HEK293 (cell line): ENCODE results near the gene C2orf72.
"Not testable (repeated sequence)": the region's sequence is repeated elsewhere in the genome, so short reads cannot be mapped to it uniquely, and the experiment has no call there.

Experiments
- CTCF ChIA-PET: fragments of 350-600 bp; formaldehyde crosslinking; extraction: SDS; loops from one replicate; lab custom pipeline; 2021; ENCODE audit warnings: antibody characterized with exemption; lab: Yijun Ruan, JAX
- POLR2A ChIA-PET: fragments of 300-600 bp; formaldehyde crosslinking; extraction: SDS; loops from one replicate; lab custom pipeline; 2020; ENCODE audit warnings: antibody characterized with exemption, inconsistent platforms; lab: Yijun Ruan, JAX
- H3K27ac ChIP-seq: fragments of 200-500 bp; sonication (Bioruptor generic); 2 replicates; pipeline ENCODE4 v1.5.1; 2014; ENCODE audit warnings: low read depth, low read length, control low read depth, inconsistent platforms; ENCODE audit errors: extremely low read depth
- H3K36me3 ChIP-seq, 2 experiments: fragments of 200-500 bp in 1 of 2; sonication (Bioruptor generic) in 1 of 2; 1 replicate in 1 of 2; 2 replicates in 1 of 2; pipeline ENCODE4 v1.5.1; 2014 to 2017; ENCODE audit warnings: inconsistent platforms in 2 of 2, low read length in 2 of 2; ENCODE audit not compliant: control insufficient read depth in 2 of 2, insufficient read depth in 1 of 2
- H3K4me1 ChIP-seq: fragments of 200-500 bp; sonication (Bioruptor generic); 2 replicates; pipeline ENCODE4 v1.5.1; 2014; ENCODE audit warnings: mild to moderate bottlenecking, low read length, inconsistent platforms; ENCODE audit not compliant: control insufficient read depth, insufficient read depth
- H3K4me3 ChIP-seq: 2 replicates; pipeline ENCODE4 v1.5.1; 2011; ENCODE audit warnings: low read depth, mild to moderate bottlenecking, control low read depth, low read length, moderate library complexity
- H3K9me3 ChIP-seq: fragments of 200-500 bp; sonication (Bioruptor generic); 2 replicates; pipeline ENCODE4 v1.5.1; 2014; ENCODE audit warnings: low read depth, low read length, inconsistent platforms; ENCODE audit not compliant: control insufficient read depth, insufficient read depth
- AEBP2 ChIP-seq: fragments of 450-650 bp; formaldehyde crosslinking; IDR thresholded peaks from 2 replicates; pipeline ENCODE4 v1.5.1; 2016; ENCODE audit warnings: missing biosample characterization, missing genetic modification characterization, borderline replicate concordance
- GLI4 ChIP-seq: fragments of 450-650 bp; formaldehyde crosslinking; IDR thresholded peaks from 2 replicates; pipeline ENCODE4 v1.5.1; 2016; ENCODE audit warnings: missing biosample characterization, missing genetic modification characterization
- MEIS1 ChIP-seq: sonication (generic); formaldehyde crosslinking; IDR thresholded peaks from 2 replicates; pipeline ENCODE4 v1.8.1; 2022; ENCODE audit warnings: missing genetic modification reagents, mild to moderate bottlenecking, borderline replicate concordance
- SETDB1 ChIP-seq: IDR thresholded peaks from one replicate; pipeline ENCODE4 v1.6.1; 2017; ENCODE audit warnings: mild to moderate bottlenecking, low read length, moderate library complexity, mixed read lengths; ENCODE audit not compliant: insufficient read length
- ZBTB21 ChIP-seq: fragments of 450-650 bp; formaldehyde crosslinking; IDR thresholded peaks from 2 replicates; pipeline ENCODE4 v1.5.1; 2017; ENCODE audit warnings: missing biosample characterization, missing genetic modification characterization
- ZNF146 ChIP-seq: fragments of 450-650 bp; formaldehyde crosslinking; IDR thresholded peaks from 2 replicates; pipeline ENCODE4 v1.5.1; 2016; ENCODE audit warnings: missing biosample characterization, missing genetic modification characterization
- ZNF19 ChIP-seq: fragments of 450-650 bp; formaldehyde crosslinking; IDR thresholded peaks from 2 replicates; pipeline ENCODE4; 2016; ENCODE audit warnings: missing biosample characterization, missing genetic modification characterization, low read depth
- ZNF202 ChIP-seq: fragments of 450-650 bp; formaldehyde crosslinking; IDR thresholded peaks from 2 replicates; pipeline ENCODE4 v1.5.1; 2016; ENCODE audit warnings: missing biosample characterization, missing genetic modification characterization, borderline replicate concordance
- ZNF404 ChIP-seq: fragments of 450-650 bp; formaldehyde crosslinking; IDR thresholded peaks from 2 replicates; pipeline ENCODE4 v1.5.1; 2017; ENCODE audit warnings: missing biosample characterization, missing genetic modification characterization
- ZNF48 ChIP-seq: fragments of 450-650 bp; formaldehyde crosslinking; IDR thresholded peaks from 2 replicates; pipeline ENCODE4 v1.5.1; 2016; ENCODE audit warnings: missing biosample characterization, missing genetic modification characterization
- ZNF501 ChIP-seq: fragments of 450-650 bp; formaldehyde crosslinking; IDR thresholded peaks from 2 replicates; pipeline ENCODE4 v1.5.1; 2016; ENCODE audit warnings: missing biosample characterization, missing genetic modification characterization
- ZNF513 ChIP-seq: fragments of 450-650 bp; IDR thresholded peaks from 2 replicates; pipeline ENCODE4 v1.5.1; 2018; ENCODE audit warnings: missing biosample characterization, missing genetic modification characterization
- ZNF530 ChIP-seq: fragments of 450-650 bp; formaldehyde crosslinking; IDR thresholded peaks from 2 replicates; pipeline ENCODE4 v1.5.1; 2016; ENCODE audit warnings: low read depth, missing biosample characterization, missing genetic modification characterization
- ZNF585B ChIP-seq: fragments of 450-650 bp; formaldehyde crosslinking; IDR thresholded peaks from 2 replicates; pipeline ENCODE4 v1.5.1; 2016; ENCODE audit warnings: missing biosample characterization, missing genetic modification characterization
- ZNF645 ChIP-seq: fragments of 450-650 bp; formaldehyde crosslinking; IDR thresholded peaks from 2 replicates; pipeline ENCODE4; 2016; ENCODE audit warnings: missing biosample characterization, missing genetic modification characterization
- ZNF768 ChIP-seq: fragments of 450-650 bp; formaldehyde crosslinking; IDR thresholded peaks from 2 replicates; pipeline ENCODE4 v1.5.1; 2018; ENCODE audit warnings: missing biosample characterization, mild to moderate bottlenecking, missing genetic modification characterization
- TF ChIP-seq, protein P1 (sequence below): fragments of 450-650 bp; formaldehyde crosslinking; optimal IDR thresholded peaks from 2 replicates; pipeline ENCODE3; 2016; ENCODE audit warnings: missing biosample characterization, mild to moderate bottlenecking, missing genetic modification characterization
- TF ChIP-seq, protein P2 (sequence below): fragments of 450-650 bp; formaldehyde crosslinking; IDR thresholded peaks from 2 replicates; pipeline ENCODE4 v1.5.1; 2016; ENCODE audit warnings: missing biosample characterization, missing genetic modification characterization

The C2orf72 gene

GRCh38 chr2:231003186-231003585 lies 34.1 kb upstream of the C2orf72 start:
- CTCF ChIA-PET = interaction anchor here (1.7 kb wide), 1 partner anchor 16 kb away, joined by 7 read pairs; no protein-coding TSS in a partner anchor
- Histone ChIP-seq H3K9me3 (no peaks in the 10 kb centered on the region; the same call in 1 of the 2 replicates), H3K4me1 (no peaks in the 10 kb centered on the region)
- TF ChIP-seq ZNF501 (tag by site-specific recombination) (no peak), SETDB1 (no peak), GLI4 (tag by site-specific recombination) (no peak), ZNF146 (tag by site-specific recombination) (no peak), AEBP2 (tag by site-specific recombination) (no peak), ZNF404 (no peak), ZNF19 (no peak), ZNF530 (no peak), MEIS1 (CRISPR knock-in tag) (no peak), ZBTB21 (tag by site-specific recombination) (no peak), ZNF585B (tag by site-specific recombination) (no peak), ZNF645 (tag by site-specific recombination) (no peak), ZNF48 (tag by site-specific recombination) (no peak), ZNF202 (no peak), ZNF768 (tag by site-specific recombination) (no peak)
- TF ChIP-seq, protein P1, sequence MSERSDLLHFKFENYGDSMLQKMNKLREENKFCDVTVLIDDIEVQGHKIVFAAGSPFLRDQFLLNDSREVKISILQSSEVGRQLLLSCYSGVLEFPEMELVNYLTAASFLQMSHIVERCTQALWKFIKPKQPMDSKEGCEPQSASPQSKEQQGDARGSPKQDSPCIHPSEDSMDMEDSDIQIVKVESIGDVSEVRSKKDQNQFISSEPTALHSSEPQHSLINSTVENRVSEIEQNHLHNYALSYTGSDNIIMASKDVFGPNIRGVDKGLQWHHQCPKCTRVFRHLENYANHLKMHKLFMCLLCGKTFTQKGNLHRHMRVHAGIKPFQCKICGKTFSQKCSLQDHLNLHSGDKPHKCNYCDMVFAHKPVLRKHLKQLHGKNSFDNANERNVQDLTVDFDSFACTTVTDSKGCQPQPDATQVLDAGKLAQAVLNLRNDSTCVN (tag by site-specific recombination) = no peak
- TF ChIP-seq, protein P2, sequence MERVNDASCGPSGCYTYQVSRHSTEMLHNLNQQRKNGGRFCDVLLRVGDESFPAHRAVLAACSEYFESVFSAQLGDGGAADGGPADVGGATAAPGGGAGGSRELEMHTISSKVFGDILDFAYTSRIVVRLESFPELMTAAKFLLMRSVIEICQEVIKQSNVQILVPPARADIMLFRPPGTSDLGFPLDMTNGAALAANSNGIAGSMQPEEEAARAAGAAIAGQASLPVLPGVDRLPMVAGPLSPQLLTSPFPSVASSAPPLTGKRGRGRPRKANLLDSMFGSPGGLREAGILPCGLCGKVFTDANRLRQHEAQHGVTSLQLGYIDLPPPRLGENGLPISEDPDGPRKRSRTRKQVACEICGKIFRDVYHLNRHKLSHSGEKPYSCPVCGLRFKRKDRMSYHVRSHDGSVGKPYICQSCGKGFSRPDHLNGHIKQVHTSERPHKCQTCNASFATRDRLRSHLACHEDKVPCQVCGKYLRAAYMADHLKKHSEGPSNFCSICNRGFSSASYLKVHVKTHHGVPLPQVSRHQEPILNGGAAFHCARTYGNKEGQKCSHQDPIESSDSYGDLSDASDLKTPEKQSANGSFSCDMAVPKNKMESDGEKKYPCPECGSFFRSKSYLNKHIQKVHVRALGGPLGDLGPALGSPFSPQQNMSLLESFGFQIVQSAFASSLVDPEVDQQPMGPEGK (tag by site-specific recombination) = no peak
- TF ChIP-seq, all 188 proteins: peak for 0
- Histone ChIP-seq H3K4me3 (no peak overlapping the region), H3K27ac (no peak overlapping the region), H3K36me3 (no peaks in the 10 kb centered on the region)
- POLR2A ChIA-PET = no interaction called here

DNA sequence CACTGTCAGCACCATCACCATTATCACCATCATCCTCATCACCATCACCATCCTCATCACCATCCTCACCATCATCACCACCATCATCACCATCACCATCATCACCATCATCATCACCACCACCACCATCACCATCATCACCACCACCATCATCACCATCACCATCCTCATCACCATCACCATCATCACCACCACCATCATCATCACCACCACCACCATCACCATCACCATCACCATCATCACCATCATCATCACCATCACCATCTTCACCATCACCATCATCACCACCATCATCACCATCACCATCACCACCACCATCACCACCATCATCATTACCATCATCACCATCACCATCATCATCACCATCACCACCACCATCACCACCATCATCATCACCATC lies 32.4 kb upstream of the C2orf72 start:
- peak; percentile 95 for TF ChIP-seq ZNF513 (tag by site-specific recombination)
- H3K36me3 ChIP-seq, CTCF ChIA-PET, H3K4me3 ChIP-seq, H3K9me3 ChIP-seq, POLR2A ChIA-PET, H3K27ac ChIP-seq, H3K4me1 ChIP-seq: not testable (repeated sequence)
